Measurements from ENCODE around the gene CCNF.

The CCNF gene

GRCh38 chr16:2424061-2425007 lies 4.9 kb upstream of the CCNF start:
- Histone ChIP-seq H3K4me3 (ENCODE audit: low read depth, low read length) (no peak overlapping the region), H3K4me1 (ENCODE audit: control insufficient read depth, insufficient read depth, low read length) (no peaks in the 10 kb centered on the region; the same call in 1 of the 2 replicates), H3K36me3 (ENCODE audit: control insufficient read depth in 2 of 2, insufficient read depth in 1 of 2, low read length in 2 of 2) (no peaks in the 10 kb centered on the region), H3K27ac (ENCODE audit: extremely low read depth, low read depth, low read length) (no peak overlapping the region), H3K9me3 (ENCODE audit: control insufficient read depth, insufficient read depth, low read depth, low read length) (no peaks in the 10 kb centered on the region)
- ChIA-PET POLR2A (no interaction called here), CTCF (interaction anchor here (0.6 to 2.2 kb wide), 5 partner anchors 11 to 118 kb away, joined by 3 to 20 read pairs (median 4); no protein-coding TSS in a partner anchor)
- TF ChIP-seq ZNF280D (tag by site-specific recombination; IDR thresholded peaks at IDR 0.05) (no peak), ZNF354C (tag by site-specific recombination; IDR thresholded peaks at IDR 0.05; ENCODE audit: borderline replicate concordance, low read depth) (no peak), ZNF837 (tag by site-specific recombination; IDR thresholded peaks at IDR 0.05) (no peak), ZNF221 (tag by site-specific recombination; IDR thresholded peaks at IDR 0.05; ENCODE audit: borderline replicate concordance) (no peak), ZNF274 (IDR thresholded peaks at IDR 0.05; ENCODE audit: low read length) (no peak), ZNF274 (tag by site-specific recombination; IDR thresholded peaks at IDR 0.05; ENCODE audit: borderline replicate concordance) (no peak), ZNF473 (tag by site-specific recombination; IDR thresholded peaks at IDR 0.05) (no peak), ZNF324 (tag by site-specific recombination; IDR thresholded peaks at IDR 0.05) (no peak), YY2 (tag by site-specific recombination; IDR thresholded peaks at IDR 0.05) (no peak)

DNA sequence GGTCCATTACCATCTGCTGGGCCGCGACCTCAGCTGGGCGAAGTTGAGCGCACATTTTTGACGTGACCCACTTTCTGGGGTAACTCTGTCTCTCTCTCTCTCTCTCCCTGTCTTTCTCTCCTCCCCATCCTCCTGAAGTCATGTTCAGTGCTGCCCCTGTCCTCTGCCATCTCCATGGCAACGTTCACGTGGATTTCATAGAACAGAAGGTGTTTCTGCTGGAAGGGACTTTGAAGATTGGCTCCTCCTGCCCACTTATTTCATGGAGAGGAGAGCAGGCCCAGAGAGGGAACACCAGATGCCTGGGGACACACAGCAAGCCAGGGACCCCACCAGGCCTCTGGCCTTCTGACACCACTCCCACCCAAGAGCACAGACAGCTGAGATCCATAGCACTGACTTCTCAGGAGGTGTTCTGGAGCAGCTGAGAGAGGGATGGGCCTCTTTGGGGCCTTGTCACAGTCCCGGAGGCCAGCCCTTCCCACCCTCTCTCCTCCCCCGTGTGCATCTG lies 4.2 kb upstream of the CCNF start:
- CTCF ChIA-PET: interaction anchor here (0.7 kb wide), 1 partner anchor 80 kb away, joined by 4 read pairs; no protein-coding TSS in a partner anchor
- H3K27ac ChIP-seq (ENCODE audit: extremely low read depth, low read depth, low read length): no peak overlapping the region
- no peaks in the 10 kb centered on the region for H3K36me3 ChIP-seq (ENCODE audit: control insufficient read depth in 2 of 2, insufficient read depth in 1 of 2, low read length in 2 of 2)
- H3K4me3 ChIP-seq (ENCODE audit: low read depth, low read length): no peak overlapping the region
- POLR2A ChIA-PET: no interaction called here
- H3K9me3 ChIP-seq (ENCODE audit: control insufficient read depth, insufficient read depth, low read depth, low read length): no peaks in the 10 kb centered on the region
- H3K4me1 ChIP-seq (ENCODE audit: control insufficient read depth, insufficient read depth, low read length): no peaks in the 10 kb centered on the region; the same call in 1 of the 2 replicates
- no peak for TF ChIP-seq ZNF514 (tag by site-specific recombination; IDR thresholded peaks at IDR 0.05)
- TF ChIP-seq SETDB1 (IDR thresholded peaks at IDR 0.05; ENCODE audit: insufficient read length, low read length): no peak
- TF ChIP-seq, protein P1, sequence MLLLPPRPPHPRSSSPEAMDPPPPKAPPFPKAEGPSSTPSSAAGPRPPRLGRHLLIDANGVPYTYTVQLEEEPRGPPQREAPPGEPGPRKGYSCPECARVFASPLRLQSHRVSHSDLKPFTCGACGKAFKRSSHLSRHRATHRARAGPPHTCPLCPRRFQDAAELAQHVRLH (tag by site-specific recombination; IDR thresholded peaks at IDR 0.05): no peak
- TF ChIP-seq, protein P2, sequence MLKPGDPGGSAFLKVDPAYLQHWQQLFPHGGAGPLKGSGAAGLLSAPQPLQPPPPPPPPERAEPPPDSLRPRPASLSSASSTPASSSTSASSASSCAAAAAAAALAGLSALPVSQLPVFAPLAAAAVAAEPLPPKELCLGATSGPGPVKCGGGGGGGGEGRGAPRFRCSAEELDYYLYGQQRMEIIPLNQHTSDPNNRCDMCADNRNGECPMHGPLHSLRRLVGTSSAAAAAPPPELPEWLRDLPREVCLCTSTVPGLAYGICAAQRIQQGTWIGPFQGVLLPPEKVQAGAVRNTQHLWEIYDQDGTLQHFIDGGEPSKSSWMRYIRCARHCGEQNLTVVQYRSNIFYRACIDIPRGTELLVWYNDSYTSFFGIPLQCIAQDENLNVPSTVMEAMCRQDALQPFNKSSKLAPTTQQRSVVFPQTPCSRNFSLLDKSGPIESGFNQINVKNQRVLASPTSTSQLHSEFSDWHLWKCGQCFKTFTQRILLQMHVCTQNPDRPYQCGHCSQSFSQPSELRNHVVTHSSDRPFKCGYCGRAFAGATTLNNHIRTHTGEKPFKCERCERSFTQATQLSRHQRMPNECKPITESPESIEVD (tag by site-specific recombination; IDR thresholded peaks at IDR 0.05): no peak
- no peak for TF ChIP-seq YY2 (tag by site-specific recombination; IDR thresholded peaks at IDR 0.05)
- TF ChIP-seq, protein P3, sequence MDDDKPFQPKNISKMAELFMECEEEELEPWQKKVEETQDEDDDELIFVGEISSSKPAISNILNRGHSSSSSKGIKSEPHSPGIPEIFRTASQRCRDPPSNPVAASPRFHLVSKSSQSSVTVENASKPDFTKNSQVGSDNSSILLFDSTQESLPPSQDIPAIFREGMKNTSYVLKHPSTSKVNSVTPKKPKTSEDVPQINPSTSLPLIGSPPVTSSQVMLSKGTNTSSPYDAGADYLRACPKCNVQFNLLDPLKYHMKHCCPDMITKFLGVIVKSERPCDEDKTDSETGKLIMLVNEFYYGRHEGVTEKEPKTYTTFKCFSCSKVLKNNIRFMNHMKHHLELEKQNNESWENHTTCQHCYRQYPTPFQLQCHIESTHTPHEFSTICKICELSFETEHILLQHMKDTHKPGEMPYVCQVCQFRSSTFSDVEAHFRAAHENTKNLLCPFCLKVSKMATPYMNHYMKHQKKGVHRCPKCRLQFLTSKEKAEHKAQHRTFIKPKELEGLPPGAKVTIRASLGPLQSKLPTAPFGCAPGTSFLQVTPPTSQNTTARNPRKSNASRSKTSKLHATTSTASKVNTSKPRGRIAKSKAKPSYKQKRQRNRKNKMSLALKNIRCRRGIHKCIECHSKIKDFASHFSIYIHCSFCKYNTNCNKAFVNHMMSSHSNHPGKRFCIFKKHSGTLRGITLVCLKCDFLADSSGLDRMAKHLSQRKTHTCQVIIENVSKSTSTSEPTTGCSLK (tag by site-specific recombination; IDR thresholded peaks at IDR 0.05): no peak
- no peak for TF ChIP-seq ZSCAN16 (tag by site-specific recombination; IDR thresholded peaks at IDR 0.05)
- TF ChIP-seq ZBTB26 (tag by site-specific recombination; optimal IDR thresholded peaks at IDR 0.05): no peak
- TF ChIP-seq, protein P4, sequence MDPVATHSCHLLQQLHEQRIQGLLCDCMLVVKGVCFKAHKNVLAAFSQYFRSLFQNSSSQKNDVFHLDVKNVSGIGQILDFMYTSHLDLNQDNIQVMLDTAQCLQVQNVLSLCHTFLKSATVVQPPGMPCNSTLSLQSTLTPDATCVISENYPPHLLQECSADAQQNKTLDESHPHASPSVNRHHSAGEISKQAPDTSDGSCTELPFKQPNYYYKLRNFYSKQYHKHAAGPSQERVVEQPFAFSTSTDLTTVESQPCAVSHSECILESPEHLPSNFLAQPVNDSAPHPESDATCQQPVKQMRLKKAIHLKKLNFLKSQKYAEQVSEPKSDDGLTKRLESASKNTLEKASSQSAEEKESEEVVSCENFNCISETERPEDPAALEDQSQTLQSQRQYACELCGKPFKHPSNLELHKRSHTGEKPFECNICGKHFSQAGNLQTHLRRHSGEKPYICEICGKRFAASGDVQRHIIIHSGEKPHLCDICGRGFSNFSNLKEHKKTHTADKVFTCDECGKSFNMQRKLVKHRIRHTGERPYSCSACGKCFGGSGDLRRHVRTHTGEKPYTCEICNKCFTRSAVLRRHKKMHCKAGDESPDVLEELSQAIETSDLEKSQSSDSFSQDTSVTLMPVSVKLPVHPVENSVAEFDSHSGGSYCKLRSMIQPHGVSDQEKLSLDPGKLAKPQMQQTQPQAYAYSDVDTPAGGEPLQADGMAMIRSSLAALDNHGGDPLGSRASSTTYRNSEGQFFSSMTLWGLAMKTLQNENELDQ (tag by site-specific recombination; IDR thresholded peaks at IDR 0.05; ENCODE audit: low read depth): no peak

Data from HEK293 (cell line).